CD4-positive, alpha-beta T cell (primary cell): ENCODE results near the gene OSBPL5. TPM values are rescaled to one million over a fixed set of nuclear protein-coding genes. Genes with fewer than 3 reads are reported as not detected.
A peak's percentile ranks its signal among the peaks of the same experiment; 100 is the strongest.

Source experiments
- ATAC-seq: fragments of 200-7000 bp; cut with Tn5 transposase; one replicate; pipeline ENCODE4 v1.10.0; 2022; ENCODE audit warnings: mild to moderate bottlenecking; ENCODE audit not compliant: poor library complexity
- CTCF ChIA-PET: fragments of 350-600 bp; sonication (Branson Sonifier 250); formaldehyde crosslinking; loops from one replicate; lab custom pipeline; 2021; ENCODE audit warnings: antibody characterized with exemption, inconsistent platforms; lab: Charles Lee
- POLR2A ChIA-PET: fragments of 350-600 bp; sonication (Branson Sonifier 250); formaldehyde crosslinking; loops from one replicate; lab custom pipeline; 2021; ENCODE audit warnings: antibody characterized with exemption, inconsistent platforms; lab: Charles Lee
- DNase-seq, 14 experiments: peaks; one replicate each; pipeline ENCODE4 v3.0.0-alpha.2; 2013 to 2020; ENCODE audit warnings: mixed read lengths in 2 of 14
- H3K27ac ChIP-seq, 2 donors: one replicate each; pipeline versions ENCODE4 v1.5.1 to v1.7.0; 2013; ENCODE audit warnings: low read length in 2 of 2, low read depth in 1 of 2, mild to moderate bottlenecking in 1 of 2
- H3K27me3 ChIP-seq, 2 experiments: 1 replicate in 1 of 2; 2 replicates in 1 of 2; pipeline versions ENCODE4 v1.6.1 to v1.7.0; 2013; ENCODE audit warnings: low read length in 2 of 2, control low read depth in 1 of 2, mild to moderate bottlenecking in 1 of 2, moderate library complexity in 1 of 2; ENCODE audit not compliant: insufficient read depth in 2 of 2, control insufficient read depth in 1 of 2
- H3K36me3 ChIP-seq: one replicate; pipeline ENCODE4 v1.6.1; 2013; ENCODE audit warnings: low read length, control low read depth; ENCODE audit not compliant: insufficient read depth
- H3K4me1 ChIP-seq: one replicate; pipeline ENCODE4 v1.6.1; 2013; ENCODE audit warnings: low read length, control low read depth; ENCODE audit not compliant: insufficient read depth
- H3K4me3 ChIP-seq: one replicate; pipeline ENCODE4 v1.5.1; 2013; ENCODE audit warnings: mild to moderate bottlenecking, low read length, moderate library complexity
- H3K9me3 ChIP-seq, 2 experiments: 1 replicate in 1 of 2; 2 replicates in 1 of 2; pipeline versions ENCODE4 v1.6.1 to v1.7.0; 2013; ENCODE audit warnings: low read length in 2 of 2, mild to moderate bottlenecking in 2 of 2, control low read depth in 1 of 2, moderate library complexity in 1 of 2; ENCODE audit not compliant: control insufficient read depth in 1 of 2, insufficient read depth in 1 of 2
- H3K27ac Mint-ChIP-seq: one replicate; pipeline ENCODE4 v1.8.0; 2020; ENCODE audit warnings: mixed read lengths
- H3K27me3 Mint-ChIP-seq: one replicate; pipeline ENCODE4 v1.8.0; 2021; ENCODE audit warnings: mixed read lengths
- H3K36me3 Mint-ChIP-seq: one replicate; pipeline ENCODE4 v1.8.0; 2021; ENCODE audit warnings: low read depth, mixed read lengths
- H3K4me1 Mint-ChIP-seq: one replicate; pipeline ENCODE4 v1.8.0; 2021; ENCODE audit warnings: low read depth, mixed read lengths
- H3K4me3 Mint-ChIP-seq: one replicate; pipeline ENCODE4 v1.8.0; 2020; ENCODE audit warnings: mild to moderate bottlenecking, mixed read lengths
- H3K9me3 Mint-ChIP-seq: one replicate; pipeline ENCODE4 v1.8.0; 2020; ENCODE audit warnings: mixed read lengths
- CTCF ChIP-seq: fragments of 200-600 bp; IDR thresholded peaks from one replicate; pipeline ENCODE4 v1.8.0; 2022; ENCODE audit warnings: antibody characterized with exemption, mild to moderate bottlenecking
- intact Hi-C, 2 experiments: fragments of 100-400 bp; cut with DNase I in 1 of 2; cut with micrococcal nuclease in 1 of 2; formaldehyde crosslinking; loops; one replicate each; pipeline versions ENCODE4 v1.15.1 to v1.9.0; 2023 to 2025; cut with DNase I, micrococcal nuclease
- total RNA-seq, 174 experiments: library from RNA in 2 of 174; stranded (reverse) in 2 of 174; gene quantifications; one replicate each; pipeline ENCODE4 v1.2.3 and lab custom pipeline; 2021 to 2026

Gene OSBPL5
- total RNA-seq, 2 experiments from 2014 or later, result 6.7 to 9.1 TPM

- no peaks in the 10 kb centered on the region for H3K4me1 Mint-ChIP-seq
- Histone ChIP-seq H3K27ac (no peak overlapping the region), H3K27me3 (no peaks in the 10 kb centered on the region), H3K4me3 (no peak overlapping the region), H3K36me3 (no peaks in the 10 kb centered on the region), H3K9me3 (no peaks in the 10 kb centered on the region), H3K4me1 (peaks cover 4% of the 10 kb centered on the region)
- no peak overlapping the region for H3K27ac Mint-ChIP-seq
- DNase-seq, result peak in 2 of 14 experiments; percentile 0 to 1
- no peak for TF ChIP-seq CTCF
- H3K9me3 Mint-ChIP-seq, result no peaks in the 10 kb centered on the region
- no peaks in the 10 kb centered on the region for H3K27me3 Mint-ChIP-seq
- ChIA-PET CTCF (no interaction called here), POLR2A (no interaction called here)
- H3K36me3 Mint-ChIP-seq, result no peaks in the 10 kb centered on the region
- no peak overlapping the region for H3K4me3 Mint-ChIP-seq
- ATAC-seq, result no peak
- intact Hi-C loops, result no loop called here
Observed at GRCh38 chr11:3124821-3125220, 40.3 kb downstream of the OSBPL5 start.

- no peaks in the 10 kb centered on the region for H3K27me3 ChIP-seq
- POLR2A ChIA-PET, result no interaction called here
- peaks cover 0 to 6% of the 10 kb centered on the region in 2 experiments for H3K9me3 ChIP-seq
- H3K27ac ChIP-seq, result no peak overlapping the region
- H3K36me3 ChIP-seq, result no peaks in the 10 kb centered on the region
- DNase-seq (peak in 1 of 14 experiments; percentile 15), ATAC-seq (no peak)
- Mint-ChIP-seq H3K9me3 (no peaks in the 10 kb centered on the region), H3K4me3 (no peak overlapping the region), H3K27ac (no peak overlapping the region), H3K36me3 (no peaks in the 10 kb centered on the region), H3K27me3 (no peaks in the 10 kb centered on the region), H3K4me1 (no peaks in the 10 kb centered on the region)
- CTCF ChIA-PET, result no interaction called here
- H3K4me3 ChIP-seq, result no peak overlapping the region
- intact Hi-C loops, result no loop called here
- no peak for TF ChIP-seq CTCF
- H3K4me1 ChIP-seq, result peaks cover 4% of the 10 kb centered on the region
Observed at GRCh38 chr11:3123761-3124733, 41.1 kb downstream of the OSBPL5 start.

GRCh38 chr11:3123305-3123704, 41.8 kb downstream of the OSBPL5 start:
- H3K27ac Mint-ChIP-seq, result no peak overlapping the region
- no peak for ATAC-seq
- H3K4me1 Mint-ChIP-seq, result no peaks in the 10 kb centered on the region

More at GRCh38 chr11:3123305-3123704, 41.8 kb downstream of the OSBPL5 start:
- H3K9me3 ChIP-seq, result peaks cover 0 to 6% of the 10 kb centered on the region in 2 experiments
- H3K4me3 ChIP-seq, result no peak overlapping the region
- ChIA-PET POLR2A (no interaction called here), CTCF (no interaction called here)
- peaks cover 4% of the 10 kb centered on the region for H3K4me1 ChIP-seq
- DNase-seq, result peak in 1 of 14 experiments; percentile 0
- Mint-ChIP-seq H3K27me3 (no peaks in the 10 kb centered on the region), H3K36me3 (no peaks in the 10 kb centered on the region), H3K9me3 (no peaks in the 10 kb centered on the region), H3K4me3 (no peak overlapping the region)
- no peaks in the 10 kb centered on the region for H3K36me3 ChIP-seq
- intact Hi-C loops, result no loop called here
- no peak for TF ChIP-seq CTCF
- no peak overlapping the region for H3K27ac ChIP-seq
- no peaks in the 10 kb centered on the region for H3K27me3 ChIP-seq
